NCI-H1930 (cell line): Measurements from ENCODE around the gene FRMPD4.
"Not testable (repeated sequence)": the region's sequence is repeated elsewhere in the genome, so short reads cannot be mapped to it uniquely, and the experiment has no call there.

Experiments used
- DNase-seq, 2 experiments: peaks; one replicate each; lab custom pipeline; 2025; lab: John Stamatoyannopoulos, UW

Gene FRMPD4

DNA sequence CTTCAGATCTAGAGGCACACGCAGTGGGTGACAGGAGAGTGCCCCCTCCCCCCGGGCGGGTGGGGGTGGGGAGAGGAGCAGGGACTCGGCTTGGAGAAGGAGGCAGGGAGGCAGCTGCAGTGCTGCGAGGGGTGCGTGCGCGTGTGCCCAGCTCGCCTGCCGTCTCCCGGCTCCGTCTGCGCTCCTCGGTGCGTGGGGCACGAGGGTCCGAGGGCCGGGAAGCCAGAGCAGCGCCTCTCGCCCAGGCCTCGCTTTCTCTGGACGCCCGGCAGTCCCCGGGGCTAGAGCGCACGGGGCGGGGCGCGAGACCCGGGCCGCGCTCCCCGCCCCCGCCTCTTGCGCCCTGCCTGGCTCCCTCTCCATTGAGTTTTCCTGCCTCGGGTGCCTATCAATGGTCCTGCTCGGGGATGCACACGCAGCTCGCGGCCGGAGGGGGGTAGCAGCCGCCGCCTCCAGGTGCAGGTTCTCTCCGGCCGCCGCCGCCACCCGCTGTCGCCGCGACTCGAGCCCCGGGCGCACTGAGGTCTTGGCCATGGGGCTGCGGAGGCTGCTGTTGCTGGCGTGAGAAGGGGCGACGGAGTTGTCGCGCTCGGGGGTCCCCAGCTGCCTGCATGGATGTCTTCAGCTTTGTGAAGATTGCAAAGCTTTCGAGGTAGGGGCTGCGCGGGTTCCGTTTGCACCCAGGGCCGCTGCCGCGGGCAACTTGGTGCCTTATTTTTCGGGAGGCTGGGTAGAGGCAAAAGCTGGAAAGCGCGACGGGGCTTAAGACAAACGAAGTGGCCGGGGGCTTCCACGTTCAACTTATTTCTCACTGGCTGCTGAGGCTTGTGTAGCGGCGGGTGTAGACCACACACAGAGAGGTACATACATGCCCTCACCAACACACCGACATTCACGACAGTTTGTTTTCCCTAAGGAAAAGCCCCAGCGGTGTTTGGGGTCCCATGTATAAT, at the start of gene FRMPD4:
Gene FRMPD4, plus strand, starts transcription at position 113 of the 953 bp plus-strand sequence. Its CDS starts 499 bp downstream, at position 612.
- DNase-seq, result peak in 1 of 2 experiments; percentile 30

DNA sequence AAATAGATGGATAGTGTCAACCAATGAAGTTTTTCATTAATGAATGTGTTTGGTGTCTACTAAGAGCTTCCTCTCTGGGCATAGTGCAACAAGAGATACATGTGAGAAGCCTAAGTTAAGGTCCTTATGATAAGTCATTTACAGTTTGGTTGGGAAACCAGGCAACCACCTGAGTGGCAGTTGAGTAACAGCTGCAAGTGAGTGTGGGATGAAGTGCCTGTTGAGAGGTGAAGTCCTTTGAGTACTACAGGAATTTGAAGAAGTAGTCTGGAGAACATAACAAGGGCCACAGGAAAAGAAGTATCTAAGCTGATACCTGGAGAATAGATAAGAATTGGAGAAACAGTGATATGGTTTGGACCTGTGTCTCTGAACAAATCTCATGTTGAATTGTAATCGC, 48.5 kb upstream of the FRMPD4 start:
- DNase-seq, result no peak

- DNase-seq, result no peak
Measured at GRCh38 chrX:12113321-12113720, 25.0 kb upstream of the FRMPD4 start.

- no peak for DNase-seq
Measured at GRCh38 chrX:12115377-12115776, 22.9 kb upstream of the FRMPD4 start.

GRCh38 chrX:12118134-12118533, 20.1 kb upstream of the FRMPD4 start:
- DNase-seq, result no peak

DNA sequence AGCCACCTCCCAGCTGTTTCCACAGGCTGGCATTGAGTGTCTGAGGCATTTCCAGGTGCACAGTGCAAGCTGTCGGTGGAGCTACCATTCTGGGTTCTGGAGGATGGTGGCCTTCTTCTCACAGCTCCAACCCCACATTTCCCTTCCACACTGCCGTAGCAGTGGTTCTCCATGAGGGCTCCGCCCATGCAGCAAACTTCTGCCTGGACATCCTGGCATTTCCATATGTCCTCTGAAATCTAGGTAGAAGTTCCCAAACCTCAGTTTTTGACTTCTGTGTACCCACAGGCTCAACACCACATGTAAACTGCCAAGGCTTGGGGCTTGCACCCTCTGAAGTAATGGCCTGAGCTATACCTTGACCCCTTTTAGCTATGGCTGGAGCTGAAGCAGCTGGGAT, 10.3 kb upstream of the FRMPD4 start:
- no peak for DNase-seq

DNA sequence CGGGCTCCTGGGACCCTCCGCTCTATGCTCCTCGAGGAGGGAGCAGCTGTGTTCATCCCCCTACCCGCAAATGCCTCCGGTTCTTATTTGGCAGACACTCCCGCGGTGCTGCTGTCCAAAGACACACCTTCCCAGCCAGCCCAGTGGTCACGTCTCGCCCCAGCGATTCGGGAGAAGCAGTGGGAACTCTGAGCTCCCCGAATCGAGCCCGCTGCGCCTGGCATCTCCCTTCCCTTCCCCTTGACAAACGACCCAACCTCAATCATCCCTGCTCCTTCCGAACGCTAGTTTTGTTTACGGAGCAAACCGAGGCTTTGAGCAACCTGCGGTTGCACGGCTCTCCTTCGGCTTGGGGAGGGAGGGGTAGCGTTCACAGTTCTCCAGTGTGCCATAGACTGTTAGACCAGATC, 317 bp upstream of the FRMPD4 start:
- no peak for DNase-seq

- no peak for DNase-seq
Measured at GRCh38 chrX:12139934-12140611, 1.8 kb downstream of the FRMPD4 start.

DNA sequence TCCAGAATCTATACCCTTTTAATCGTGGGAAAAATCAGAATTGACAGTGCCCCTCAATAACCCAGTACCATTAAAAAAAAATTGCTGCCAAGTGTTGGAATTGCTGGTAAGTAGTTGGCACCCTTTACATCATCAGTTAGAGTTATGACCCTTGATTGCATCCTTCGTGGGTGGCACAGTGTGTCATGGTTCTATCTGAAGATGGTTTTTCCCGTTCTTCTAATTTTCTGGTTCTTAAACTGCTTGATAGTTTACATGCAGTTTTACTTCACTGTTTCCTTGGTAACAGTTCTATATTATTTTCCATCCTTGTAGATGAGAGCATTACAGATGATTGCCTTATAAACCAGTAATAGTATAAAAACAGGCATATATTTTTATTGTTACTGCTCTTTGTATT, 3.2 kb downstream of the FRMPD4 start:
- DNase-seq, result no peak

GRCh38 chrX:12142661-12143060, 4.4 kb downstream of the FRMPD4 start:
- no peak for DNase-seq

DNA sequence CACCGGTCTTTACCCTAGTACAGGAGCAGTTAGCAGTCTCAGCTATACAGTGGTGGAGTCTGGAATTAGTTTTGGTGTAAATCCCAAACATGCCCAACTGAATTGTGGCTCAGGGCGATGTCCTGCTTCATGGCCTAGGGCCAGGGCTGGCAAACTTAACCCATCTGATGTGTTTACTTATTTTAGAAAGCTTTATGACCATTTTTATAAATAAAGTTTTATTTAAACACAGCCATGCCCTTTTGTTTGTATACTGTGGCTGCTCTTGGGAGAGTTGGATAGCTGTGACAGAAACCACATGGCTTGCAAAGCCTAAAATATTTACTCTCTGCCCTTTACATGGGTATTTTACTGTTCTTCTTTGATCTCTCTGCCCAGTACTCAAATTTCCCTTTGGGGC, 7.1 kb downstream of the FRMPD4 start:
- DNase-seq, result no peak

DNA sequence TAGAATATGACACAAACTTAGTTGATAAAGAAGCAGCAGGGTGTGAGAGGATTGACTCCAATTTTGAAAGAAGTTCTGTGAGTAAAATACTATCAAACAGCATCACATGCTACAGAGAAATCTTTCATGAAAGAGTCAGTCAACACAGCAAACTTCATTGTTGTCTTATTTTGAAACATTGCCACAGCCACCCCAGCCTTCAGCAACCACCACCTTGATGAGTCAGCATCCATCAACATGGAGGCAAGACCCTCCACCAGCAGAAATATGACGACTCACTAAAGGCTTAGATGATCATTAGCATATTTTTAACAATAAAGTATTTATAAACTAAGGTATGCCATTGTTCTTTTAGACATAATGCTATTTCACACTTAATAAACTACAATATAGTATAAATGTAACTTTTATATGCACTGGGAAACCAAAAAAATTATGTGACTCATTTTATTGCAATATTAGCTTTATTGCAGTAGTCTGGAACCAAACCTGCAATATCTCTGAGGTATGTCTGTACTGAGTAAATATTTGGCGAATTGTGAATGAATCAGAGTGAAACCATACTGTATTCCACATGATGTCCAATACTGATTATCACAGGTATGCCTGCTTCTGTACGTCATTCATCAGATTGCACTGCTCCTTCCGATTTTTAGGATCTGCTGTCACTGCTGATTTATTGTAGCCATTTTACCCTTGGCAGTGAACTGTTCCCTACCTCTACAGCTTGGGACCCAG, 11.6 kb downstream of the FRMPD4 start:
- no peak for DNase-seq

DNA sequence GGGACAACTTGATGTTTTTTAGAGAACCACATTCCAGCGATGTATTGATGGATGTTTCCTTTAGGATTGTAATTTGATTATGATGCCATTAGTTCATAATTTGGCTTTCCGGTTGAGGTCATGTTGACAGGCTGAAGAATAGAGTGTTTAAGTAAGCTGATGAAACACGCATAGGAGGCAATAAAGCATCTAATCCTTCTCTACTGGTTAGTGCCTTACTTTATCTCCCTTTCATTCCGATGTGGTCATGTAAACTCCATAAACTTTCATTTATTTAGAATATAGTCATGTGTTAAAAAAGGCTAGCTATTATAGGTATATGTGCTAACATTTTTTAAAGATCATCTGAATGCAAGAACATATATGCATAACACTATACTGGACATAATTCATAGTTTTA, 15.0 kb downstream of the FRMPD4 start:
- DNase-seq, result no peak

DNA sequence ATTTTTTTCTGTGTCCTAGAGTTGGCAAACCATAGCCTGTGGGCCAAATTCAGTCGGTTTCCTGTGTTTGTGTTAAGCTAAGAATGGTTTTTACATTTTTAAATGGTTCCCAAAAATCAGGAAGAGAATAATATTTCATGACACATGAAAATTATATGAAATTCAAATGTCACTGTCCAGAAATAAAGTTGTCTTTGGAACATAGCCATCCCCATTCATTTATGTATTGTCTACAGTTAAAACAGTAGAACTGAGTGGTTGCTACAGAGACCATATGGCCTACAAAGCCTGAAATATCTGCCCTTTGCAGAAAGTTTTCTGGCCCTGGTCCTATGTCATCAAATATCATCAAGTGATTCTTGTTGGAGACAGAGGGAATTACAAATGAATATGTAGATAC, 15.5 kb downstream of the FRMPD4 start:
- no peak for DNase-seq

GRCh38 chrX:12159799-12160198, 21.5 kb downstream of the FRMPD4 start:
- no peak for DNase-seq

- DNase-seq, result no peak
Measured at GRCh38 chrX:12162420-12162819, 24.1 kb downstream of the FRMPD4 start.

GRCh38 chrX:12164180-12164579, 25.9 kb downstream of the FRMPD4 start:
- DNase-seq, result not testable (repeated sequence)

DNA sequence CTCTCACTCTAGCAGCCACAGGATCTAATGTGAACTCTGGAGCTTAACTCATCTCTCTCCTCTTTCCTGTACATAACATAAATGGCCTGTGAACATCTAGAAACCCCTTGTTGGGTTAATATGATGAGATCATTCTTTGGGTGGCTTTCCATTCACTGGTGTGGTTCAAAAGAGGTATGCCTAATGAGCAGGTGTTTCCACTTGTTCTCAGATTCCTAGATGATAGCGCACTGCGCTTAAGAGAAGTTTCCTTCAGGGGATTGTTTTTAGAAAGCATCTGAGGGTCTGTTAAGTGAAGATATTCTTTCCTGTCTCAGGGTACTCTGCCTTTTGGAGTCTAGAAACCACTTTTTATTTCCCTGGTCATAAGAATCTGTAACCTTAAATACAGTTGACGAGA, 32.5 kb downstream of the FRMPD4 start:
- no peak for DNase-seq

GRCh38 chrX:12174358-12174757, 36.1 kb downstream of the FRMPD4 start:
- DNase-seq, result no peak

GRCh38 chrX:12197030-12197429, 58.8 kb downstream of the FRMPD4 start:
- no peak for DNase-seq

DNA sequence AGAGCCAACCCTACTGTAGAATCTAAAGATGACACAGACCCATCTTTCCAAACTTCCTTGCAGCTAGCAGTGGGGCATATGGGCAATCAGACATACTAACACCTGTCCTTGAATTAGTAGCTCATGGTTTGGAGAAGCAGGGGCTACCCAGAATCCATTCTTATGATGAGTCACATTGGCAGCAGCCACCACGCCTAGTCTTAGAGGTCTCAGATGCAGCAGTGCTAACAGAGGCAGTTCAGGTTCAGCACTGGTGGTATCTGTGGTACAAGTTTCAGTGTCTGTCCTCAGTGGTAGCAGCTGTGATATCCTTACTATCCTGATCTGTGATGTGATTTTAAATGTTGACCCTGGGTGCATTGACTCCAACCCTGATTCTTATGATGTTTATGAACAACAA, 68.1 kb downstream of the FRMPD4 start:
- DNase-seq, result no peak

DNA sequence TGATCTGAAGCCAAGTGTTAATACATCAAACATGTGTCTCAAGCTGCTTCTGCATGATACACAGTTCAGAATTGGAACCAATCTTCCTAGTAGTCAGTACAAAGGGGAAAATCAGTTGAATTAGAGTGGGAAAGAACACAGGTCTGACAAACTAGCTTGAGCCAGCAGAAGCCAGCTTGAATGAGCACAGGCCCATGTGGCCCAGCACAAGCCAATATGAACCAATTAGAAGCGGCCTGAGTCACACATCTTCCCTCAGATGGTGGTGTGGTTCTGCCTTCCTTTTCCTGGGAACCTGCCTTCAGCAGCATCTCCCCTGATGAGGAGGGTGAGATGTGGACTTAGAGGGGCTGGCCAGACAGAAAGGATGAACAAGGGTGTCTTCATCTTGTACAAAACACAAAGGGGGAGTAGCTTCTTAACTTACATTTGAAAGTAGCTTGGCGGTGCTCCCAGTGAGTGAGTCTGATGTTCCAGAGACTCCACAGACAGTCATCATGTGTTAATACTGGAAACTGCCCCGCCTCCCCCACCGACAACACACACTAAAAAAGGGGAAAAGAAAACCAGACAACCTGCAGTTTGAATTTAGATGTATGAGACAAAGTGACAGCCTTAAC, 72.0 kb downstream of the FRMPD4 start:
- DNase-seq, result no peak
